ACHN (cell line): ENCODE results near the gene SPATA9.
"Not testable (repeated sequence)": the region's sequence is repeated elsewhere in the genome, so short reads cannot be mapped to it uniquely, and the experiment has no call there.

Experiments used
- DNase-seq: peaks from one replicate; pipeline ENCODE4 v3.0.0-alpha.2; 2015
- in situ Hi-C: cut with HindIII; loops from 2 replicates; pipeline ENCODE4 v1.10.0; 2017; ENCODE audit warnings: low sequenced_read_pairs, low pct_ligation_motif_present, low pct_unique_long_range_greater_than_20kb

SPATA9 gene

DNA sequence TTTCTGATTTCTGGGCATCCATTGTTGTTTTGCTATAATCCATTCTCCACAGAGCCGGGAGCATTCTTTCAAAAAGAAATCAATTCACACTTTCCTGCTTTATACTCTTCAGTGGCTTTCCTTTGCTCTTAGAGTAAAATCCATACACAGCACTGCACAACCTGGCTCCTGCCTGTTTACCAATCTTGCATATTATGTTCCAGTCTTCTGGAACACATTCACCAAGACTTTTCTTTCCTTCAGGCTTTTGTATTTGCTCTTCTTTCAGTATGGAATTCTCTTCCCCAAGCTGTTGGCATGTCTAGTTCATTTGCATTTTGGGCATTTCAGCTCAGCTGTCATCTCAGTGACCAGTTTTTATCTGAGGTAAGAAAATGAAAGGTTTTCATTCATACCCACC is 29.9 kb downstream of the SPATA9 start:
- in situ Hi-C loops = no loop called here
- no peak for DNase-seq

DNA sequence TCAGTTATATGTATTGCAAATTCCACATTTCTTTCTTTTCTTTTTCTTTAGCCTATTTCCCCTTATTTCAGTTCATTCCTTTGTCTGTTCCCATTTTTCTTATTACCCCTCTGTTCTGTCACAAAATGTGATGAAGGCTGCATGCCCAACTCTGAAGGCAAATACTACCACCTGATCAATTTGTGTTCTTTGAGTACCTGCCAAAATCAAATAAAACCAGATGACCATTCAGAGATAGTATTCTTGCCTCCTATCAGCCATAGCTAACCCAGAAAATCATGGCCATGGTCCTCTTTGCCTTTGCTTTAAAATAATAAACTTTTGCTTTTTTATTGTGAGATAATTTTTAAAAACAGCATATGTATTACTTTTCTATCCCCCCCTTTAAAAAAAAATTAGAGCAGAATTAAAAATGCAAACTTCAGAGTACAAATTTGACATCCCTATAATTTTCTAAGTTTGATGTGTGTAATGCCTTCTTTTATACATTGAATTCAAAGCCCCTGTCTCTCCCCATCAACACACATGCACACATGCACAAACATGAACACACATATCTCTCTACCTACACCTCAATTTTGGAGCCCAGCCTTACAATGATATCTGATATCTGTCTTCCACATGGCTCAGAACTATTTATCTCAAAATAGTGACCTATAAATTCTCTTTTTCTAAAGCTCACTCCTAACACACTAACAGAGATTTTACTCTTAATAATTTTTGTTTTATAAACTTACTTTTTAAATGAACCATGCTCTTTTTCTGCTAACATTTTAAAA is 32.8 kb downstream of the SPATA9 start:
- DNase-seq = no peak
- in situ Hi-C loops = no loop called here

DNA sequence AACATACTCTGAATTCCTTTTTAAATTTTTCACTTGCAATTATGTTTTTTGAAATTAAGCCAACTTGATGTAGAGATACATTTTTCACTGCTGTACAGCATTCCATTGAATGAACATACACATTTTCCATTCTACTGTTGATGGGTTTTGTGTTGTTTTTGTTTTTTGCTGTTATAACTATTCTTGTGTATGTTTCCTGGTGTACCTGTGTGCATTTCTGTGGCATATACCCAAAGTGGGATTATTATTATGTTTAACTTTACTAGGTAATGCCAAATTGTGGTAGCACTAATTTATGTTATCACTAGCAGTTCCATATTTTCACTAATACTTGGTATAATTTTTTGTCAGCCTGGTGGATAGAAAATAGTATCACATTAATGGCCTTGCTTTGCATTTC is 33.5 kb downstream of the SPATA9 start:
- no peak for DNase-seq
- in situ Hi-C loops = no loop called here

DNA sequence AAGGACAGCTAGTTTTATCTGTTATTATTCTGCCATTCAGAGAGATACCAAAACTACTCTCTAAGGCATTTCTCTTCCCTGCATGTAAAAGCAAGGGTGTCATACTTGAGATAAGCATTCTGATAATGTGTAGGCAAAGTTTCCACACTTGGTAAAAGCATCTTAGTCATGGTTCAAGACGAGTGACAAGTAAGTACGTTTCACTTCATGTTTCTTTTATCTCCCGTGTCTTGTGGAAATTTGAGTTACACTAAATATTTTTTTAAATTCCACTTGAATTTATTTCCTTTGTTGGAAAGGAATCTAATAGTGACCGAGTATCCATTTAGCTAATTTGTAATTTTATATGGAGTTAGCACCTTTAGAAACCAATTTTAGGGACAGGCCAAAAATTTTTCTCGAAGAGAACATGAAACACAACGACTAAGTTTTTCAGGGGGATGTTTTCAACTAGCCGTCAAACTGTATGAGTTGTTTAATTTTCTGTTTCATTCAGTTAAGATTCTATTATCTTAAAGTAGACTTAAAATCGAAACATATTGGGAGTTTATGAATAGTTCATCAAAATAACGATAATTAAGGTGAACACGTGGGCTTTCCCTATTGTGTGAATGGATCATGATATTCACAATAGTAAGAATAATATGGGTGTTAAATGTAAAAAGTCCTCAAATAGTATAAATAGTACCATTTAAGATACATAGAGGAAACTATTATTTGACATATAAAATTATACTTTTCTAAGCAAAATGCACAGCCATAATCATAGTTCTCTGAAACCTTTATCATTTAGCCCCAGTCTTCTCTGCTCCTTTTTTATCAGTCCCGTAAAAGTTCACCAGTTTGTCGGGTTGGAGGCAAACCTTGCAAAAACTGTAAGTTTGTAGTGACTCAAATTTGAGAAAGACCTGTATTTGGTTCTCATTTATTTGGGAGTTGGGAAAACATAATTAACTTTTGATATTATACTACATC is 34.6 kb downstream of the SPATA9 start:
- in situ Hi-C loops = no loop called here

GRCh38 chr5:95646569-95647431 is 36.0 kb downstream of the SPATA9 start, which contains the start of gene RFESD:
TSS of gene RFESD (plus strand) at chr5:95646777. CDS start at chr5:95652272, 5,495 bp downstream.
- DNase-seq = peak; percentile 96
- in situ Hi-C loops = no loop called here

More for the DNA sequence above, 34.6 kb downstream of the SPATA9 start:
- DNase-seq = no peak

DNA sequence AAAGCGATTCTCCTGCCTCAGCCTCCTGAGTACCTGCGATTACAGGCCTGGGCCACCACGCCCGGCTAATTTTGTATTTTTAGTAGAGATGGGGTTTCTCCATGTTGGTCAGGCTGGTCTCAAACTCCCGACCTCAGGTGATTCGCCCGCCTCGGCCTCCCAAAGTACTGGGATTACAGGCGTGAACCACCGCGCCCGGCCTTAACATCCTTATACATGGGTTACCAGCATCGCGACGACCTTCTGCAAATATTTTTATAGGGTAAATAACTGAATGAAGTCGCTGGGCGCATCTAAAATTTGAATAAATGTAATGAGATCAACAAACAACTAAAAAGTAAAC is 36.6 kb downstream of the SPATA9 start:
- in situ Hi-C loops, DNase-seq: not testable (repeated sequence)

GRCh38 chr5:95644351-95645042 is 38.3 kb downstream of the SPATA9 start:
- peak; percentile 58 for DNase-seq
- in situ Hi-C loops = no loop called here

DNA sequence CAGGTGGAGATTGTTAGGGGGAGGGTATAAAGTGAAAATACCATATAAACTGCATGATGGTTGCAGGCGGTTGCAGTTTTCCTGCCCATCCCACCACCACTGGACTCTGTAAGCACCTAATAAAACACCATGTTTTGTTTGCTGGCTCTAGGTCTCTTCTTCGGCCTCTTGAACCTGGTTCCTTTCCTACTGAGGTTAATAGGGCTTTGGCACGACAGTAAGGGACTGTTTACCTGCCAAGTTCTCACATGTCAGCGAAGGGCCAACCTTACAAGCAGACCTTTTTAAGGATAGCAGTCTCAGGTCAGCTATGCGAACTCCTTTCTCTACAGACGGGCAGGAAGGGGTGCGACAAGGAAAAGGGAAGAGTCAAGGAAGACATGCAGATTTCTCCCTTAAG is 39.6 kb downstream of the SPATA9 start:
- no peak for DNase-seq
- in situ Hi-C loops = no loop called here

DNA sequence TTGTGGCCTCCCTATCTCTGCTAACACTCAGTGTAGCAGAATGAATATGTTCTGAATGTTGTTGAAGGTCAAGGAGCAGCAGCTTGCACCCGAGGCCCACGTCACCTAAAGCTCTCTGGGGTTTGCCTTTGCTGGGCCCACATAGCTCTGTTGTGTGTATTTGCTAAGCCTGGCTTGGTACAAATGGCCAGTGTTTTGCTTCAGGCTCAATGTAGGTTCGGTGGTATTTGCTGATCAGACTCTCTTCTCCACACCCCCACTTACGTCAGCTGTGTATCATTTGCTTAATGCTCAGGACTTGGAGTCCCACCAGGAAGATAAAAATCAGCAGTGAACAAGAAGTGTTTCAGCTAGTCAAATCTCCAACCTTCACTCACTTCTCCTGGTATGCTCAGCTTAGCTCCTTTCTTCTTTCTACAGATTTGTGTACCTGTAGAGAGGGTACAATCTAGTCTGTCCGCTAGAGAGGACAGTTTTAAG is 41.0 kb downstream of the SPATA9 start:
- in situ Hi-C loops = no loop called here
- no peak for DNase-seq

DNA sequence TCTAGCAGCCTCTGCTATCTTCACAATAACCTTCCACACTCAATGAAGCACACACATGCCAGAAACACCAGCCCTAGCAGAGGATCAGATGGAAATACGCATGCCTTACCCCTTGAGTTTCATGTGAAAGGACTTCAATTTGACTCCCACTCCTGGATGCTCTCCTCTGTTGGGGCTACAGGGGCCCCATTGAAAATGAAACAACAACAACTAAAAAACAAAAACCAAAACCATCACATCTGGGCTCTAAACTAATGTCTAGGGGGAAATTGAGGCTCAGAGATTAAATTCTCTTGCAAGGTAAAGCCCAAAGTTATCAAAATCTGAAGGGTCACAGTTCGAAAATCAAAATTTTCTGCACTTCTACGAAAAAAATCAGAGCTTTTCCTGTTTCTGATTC is 44.2 kb downstream of the SPATA9 start:
- in situ Hi-C loops = no loop called here
- DNase-seq = no peak

- in situ Hi-C loops = no loop called here
- no peak for DNase-seq
Observed at GRCh38 chr5:95634081-95634480, 48.7 kb downstream of the SPATA9 start.

- DNase-seq = no peak
- in situ Hi-C loops = no loop called here
Observed at GRCh38 chr5:95633671-95634070, 49.1 kb downstream of the SPATA9 start.

DNA sequence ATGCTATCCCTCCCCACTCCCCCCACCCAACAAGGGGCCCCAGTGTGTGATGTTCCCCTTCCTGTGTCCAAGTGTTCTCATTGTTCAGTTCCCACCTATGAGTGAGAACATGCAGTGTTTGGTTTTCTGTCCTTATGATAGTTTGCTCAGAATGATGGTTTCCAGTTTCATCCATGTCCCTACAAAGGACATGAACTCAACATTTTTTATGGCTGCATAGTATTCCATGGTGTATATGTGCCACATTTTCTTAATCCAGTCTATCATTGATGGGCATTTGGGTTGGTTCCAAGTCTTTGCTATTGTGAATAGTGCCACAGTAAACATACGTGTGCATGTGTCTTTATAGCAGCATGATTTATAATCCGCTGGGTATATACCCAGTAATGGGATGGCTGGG is 49.8 kb downstream of the SPATA9 start:
- in situ Hi-C loops, DNase-seq: not testable (repeated sequence)

DNA sequence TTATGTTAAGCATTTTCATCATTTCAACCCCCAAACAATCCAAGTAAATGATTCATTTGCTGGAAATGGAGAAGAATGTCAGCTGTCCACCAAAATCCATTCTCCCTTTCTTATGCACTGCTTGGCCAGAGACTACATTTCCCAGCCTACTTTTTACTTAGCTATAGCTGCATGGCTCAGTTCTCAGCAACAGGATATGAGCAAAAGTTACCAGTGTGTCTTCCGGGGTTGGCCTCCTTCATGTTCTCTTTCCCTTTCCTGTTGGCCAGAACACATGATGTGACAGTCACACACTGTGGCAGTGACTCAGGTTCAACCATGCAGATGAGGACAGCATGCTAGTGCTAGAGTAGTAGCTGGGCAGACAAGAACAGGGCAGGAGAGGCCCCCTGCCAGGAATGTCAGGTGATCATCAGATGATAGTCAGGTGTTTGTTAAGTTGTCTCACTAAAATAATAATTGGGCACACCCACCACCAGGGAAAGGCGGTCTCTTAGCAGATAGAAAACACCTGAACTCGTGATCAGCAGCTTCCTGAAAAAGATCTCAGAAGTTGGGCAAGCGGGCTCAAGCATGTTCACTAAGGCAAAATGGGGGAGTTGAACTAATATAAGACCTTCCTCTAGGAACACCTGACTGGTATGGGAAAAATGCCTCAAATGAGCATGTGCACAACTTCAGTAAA is 50.7 kb downstream of the SPATA9 start:
- in situ Hi-C loops = no loop called here
- DNase-seq = peak; percentile 20

DNA sequence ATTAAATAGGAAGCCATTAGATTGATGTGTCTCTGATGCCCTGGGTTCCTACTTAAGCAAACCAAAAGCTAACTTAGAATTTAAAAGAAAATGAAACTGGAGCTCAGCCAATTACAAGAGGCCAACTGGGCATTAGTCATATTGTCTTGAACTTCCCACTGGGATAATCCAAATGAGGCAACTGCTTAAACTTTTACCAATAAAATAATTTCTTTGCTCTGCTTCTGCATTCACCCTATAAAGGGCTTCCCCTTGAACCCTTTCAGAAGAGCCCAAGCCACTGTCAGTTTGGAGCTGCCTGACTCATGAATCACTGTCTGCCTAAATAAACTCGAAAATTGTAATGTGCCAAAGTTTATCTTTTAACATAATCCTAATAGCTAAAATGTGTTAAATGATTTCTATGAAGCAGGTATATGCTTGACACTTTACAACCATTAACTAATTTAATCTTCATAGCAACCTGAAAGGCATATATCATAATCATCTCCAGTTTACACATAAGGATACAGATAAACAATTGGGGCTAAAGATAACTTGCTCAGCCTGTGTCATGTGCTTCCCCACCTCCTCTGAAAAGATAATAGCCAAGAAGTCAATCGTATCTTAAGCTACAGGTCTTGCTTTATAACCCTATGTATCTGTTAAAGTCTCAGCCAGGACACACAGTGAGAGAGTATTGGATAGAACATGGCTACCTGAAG is 51.4 kb downstream of the SPATA9 start:
- in situ Hi-C loops = no loop called here
- peak; percentile 49 for DNase-seq

- in situ Hi-C loops = no loop called here
- DNase-seq = no peak
Observed at GRCh38 chr5:95630394-95630917, 52.3 kb downstream of the SPATA9 start.

DNA sequence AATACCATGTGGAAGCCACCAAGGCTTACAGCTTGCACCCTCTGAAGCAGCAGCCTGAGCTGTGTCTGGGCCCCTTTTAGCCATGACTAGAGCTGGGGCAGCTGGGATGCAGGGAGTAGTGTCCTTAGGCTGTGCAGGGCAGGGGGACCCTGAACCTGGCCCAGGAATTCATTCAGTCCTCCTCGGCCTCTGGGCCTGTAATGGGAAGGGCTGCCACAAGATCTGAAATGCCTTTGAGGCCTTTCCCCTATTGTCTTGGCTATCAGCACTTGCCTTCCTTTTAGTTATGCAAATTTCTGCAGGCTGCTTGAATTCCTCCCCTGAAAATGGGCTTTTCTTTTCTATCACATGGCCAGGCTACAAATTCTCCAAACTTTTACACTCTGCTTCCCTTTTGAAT is 53.9 kb downstream of the SPATA9 start:
- in situ Hi-C loops = no loop called here

More for the DNA sequence above, 53.9 kb downstream of the SPATA9 start:
- DNase-seq = no peak
